Activated CD4-positive, alpha-beta T cell treated with anti-CD3 and anti-CD28 coated beads, Interleukin-2, amount 50 U/mL, for 48 hours (primary cell): ENCODE data around the gene BBOF1.
"Not testable (repeated sequence)": the region's sequence is repeated elsewhere in the genome, so short reads cannot be mapped to it uniquely, and the experiment has no call there.

Experiments used
- DNase-seq, 2 experiments: peaks; one replicate each; pipeline ENCODE4 v3.0.0-alpha.2; 2020

BBOF1 gene

DNA sequence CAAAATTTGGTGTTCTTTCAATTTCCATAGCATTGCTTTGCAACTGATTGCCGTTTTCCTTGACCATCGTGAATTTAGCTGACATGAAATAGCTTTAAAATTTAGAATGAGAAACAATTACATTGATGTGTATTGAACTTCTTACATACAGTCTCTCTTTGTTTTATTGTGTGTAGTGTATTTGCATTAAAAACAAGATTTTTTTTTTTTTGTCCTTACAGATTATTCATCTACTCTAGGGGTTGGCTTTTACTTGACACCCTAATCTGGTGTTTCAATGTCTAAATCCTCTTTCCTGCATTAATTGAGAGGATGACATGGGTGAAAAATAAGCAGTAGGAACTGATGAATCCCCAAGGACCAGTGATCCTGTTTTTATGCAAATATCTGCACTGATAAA is 86.2 kb downstream of the BBOF1 start:
- DNase-seq = no peak

DNA sequence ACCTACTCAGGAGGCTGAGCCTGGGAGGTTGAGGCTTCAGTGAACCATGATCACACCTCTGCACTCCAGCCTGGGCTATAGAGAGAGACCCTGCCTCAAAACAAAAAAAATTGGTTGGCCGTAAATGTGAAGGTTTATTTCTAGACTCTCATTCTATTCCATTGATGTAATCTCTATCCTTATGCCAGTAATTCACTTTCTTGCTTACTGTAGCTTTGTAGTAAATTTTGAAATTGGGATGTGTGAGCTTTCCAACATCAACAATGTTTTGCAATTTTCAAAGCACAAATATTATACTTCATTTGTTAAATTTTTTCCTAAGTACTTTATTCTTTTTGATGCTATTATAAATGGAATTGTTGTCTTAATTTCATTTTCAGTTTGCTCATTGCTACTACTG is 90.2 kb downstream of the BBOF1 start:
- no peak for DNase-seq

DNA sequence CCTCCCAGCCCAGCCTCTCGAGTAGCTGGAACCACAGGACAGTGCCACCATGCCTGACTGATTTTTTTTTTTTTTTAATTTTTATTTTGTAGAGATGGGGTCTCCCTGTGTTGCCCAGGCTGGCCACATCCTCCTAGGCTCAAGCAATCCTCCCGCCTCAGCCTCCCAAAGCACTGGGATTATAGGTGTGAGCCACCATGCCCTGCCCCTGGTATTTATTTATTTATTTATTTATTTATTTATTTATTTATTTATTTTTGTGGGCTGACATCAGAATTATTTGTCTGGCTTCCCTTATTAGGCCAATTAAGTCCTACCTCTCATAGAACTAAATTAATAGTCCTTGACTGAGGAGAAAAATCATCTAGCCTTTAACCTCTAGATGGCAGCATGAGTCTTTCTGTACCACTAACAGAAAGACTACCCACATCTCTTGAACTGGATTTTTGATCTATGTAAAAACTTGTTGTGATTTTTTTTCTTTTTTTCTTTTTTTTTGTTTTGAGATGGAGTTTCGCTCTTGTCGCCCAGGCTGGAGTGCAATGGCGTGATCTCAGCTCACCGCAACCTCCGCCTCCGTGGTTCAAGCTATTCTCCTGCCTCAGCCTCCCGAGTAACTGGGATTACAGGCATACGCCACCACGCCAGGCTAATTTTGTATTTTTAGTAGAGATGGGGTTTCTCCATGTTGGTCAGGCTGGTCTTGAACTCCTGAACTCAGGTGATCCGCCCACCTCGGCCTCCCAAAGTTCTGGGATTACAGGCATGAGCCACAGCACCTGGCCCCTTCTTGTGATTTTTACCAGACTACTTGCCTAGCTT is 92.5 kb downstream of the BBOF1 start:
- DNase-seq = not testable (repeated sequence)
